ENCODE measurements around the gene RHPN2.
"Not testable (repeated sequence)": the region's sequence is repeated elsewhere in the genome, so short reads cannot be mapped to it uniquely, and the experiment has no call there.

The RHPN2 gene

GRCh38 chr19:33064458-33064791, 263 bp downstream of the RHPN2 start:
- peak in 1 of 2 donors; percentile 9 for DNase-seq (ENCODE audit: low read depth in 2 of 2)

- no peak for DNase-seq (ENCODE audit: low read depth in 2 of 2)
Observed at GRCh38 chr19:33063753-33064457, 783 bp downstream of the RHPN2 start.

- no peak for DNase-seq (ENCODE audit: low read depth in 2 of 2)
Observed at GRCh38 chr19:33063356-33063752, 1.3 kb downstream of the RHPN2 start.

GRCh38 chr19:33062902-33063301, 1.8 kb downstream of the RHPN2 start:
- DNase-seq (ENCODE audit: low read depth in 2 of 2): no peak

- no peak for DNase-seq (ENCODE audit: low read depth in 2 of 2)
Observed at GRCh38 chr19:33060586-33060985, 4.1 kb downstream of the RHPN2 start.

GRCh38 chr19:33055718-33056117, 9.0 kb downstream of the RHPN2 start:
- no peak for DNase-seq (ENCODE audit: low read depth in 2 of 2)

GRCh38 chr19:33054623-33055022, 10.1 kb downstream of the RHPN2 start:
- DNase-seq (ENCODE audit: low read depth in 2 of 2): no peak

GRCh38 chr19:33052352-33052972, 12.2 kb downstream of the RHPN2 start:
- DNase-seq (ENCODE audit: low read depth in 2 of 2): no peak

- no peak for DNase-seq (ENCODE audit: low read depth in 2 of 2)
Observed at GRCh38 chr19:33050110-33050509, 14.6 kb downstream of the RHPN2 start.

- DNase-seq (ENCODE audit: low read depth in 2 of 2): no peak
Observed at GRCh38 chr19:33048806-33049676, 15.6 kb downstream of the RHPN2 start.

- no peak for DNase-seq (ENCODE audit: low read depth in 2 of 2)
Observed at GRCh38 chr19:33047422-33047821, 17.3 kb downstream of the RHPN2 start.

GRCh38 chr19:33041828-33042160, 22.9 kb downstream of the RHPN2 start:
- not testable (repeated sequence) for DNase-seq (ENCODE audit: low read depth in 2 of 2)

GRCh38 chr19:33040994-33041827, 23.5 kb downstream of the RHPN2 start:
- no peak for DNase-seq (ENCODE audit: low read depth in 2 of 2)

- DNase-seq (ENCODE audit: low read depth in 2 of 2): no peak
Observed at GRCh38 chr19:33039815-33040214, 24.9 kb downstream of the RHPN2 start.

GRCh38 chr19:33039108-33039599, 25.5 kb downstream of the RHPN2 start:
- DNase-seq (ENCODE audit: low read depth in 2 of 2): no peak

- DNase-seq (ENCODE audit: low read depth in 2 of 2): not testable (repeated sequence)
Observed at GRCh38 chr19:33037168-33038025, 27.3 kb downstream of the RHPN2 start.

GRCh38 chr19:33036370-33037167, 28.1 kb downstream of the RHPN2 start:
- DNase-seq (ENCODE audit: low read depth in 2 of 2): not testable (repeated sequence)

- DNase-seq (ENCODE audit: low read depth in 2 of 2): no peak
Observed at GRCh38 chr19:33035461-33035860, 29.2 kb downstream of the RHPN2 start.

- no peak for DNase-seq (ENCODE audit: low read depth in 2 of 2)
Observed at GRCh38 chr19:33032218-33032781, 32.4 kb downstream of the RHPN2 start.

All from stimulated activated CD8-positive, alpha-beta memory T cell treated with anti-CD3 and anti-CD28 coated beads, Interleukin-7, amount 100 ng/mL, for 4 hours (primary cell).